ENCODE data around the gene HLA-E. TPM values are rescaled to one million over a fixed set of nuclear protein-coding genes. Genes with fewer than 3 reads are reported as not detected.
A peak's percentile ranks its signal among the peaks of the same experiment; 100 is the strongest.
"Not testable (repeated sequence)": the region's sequence is repeated elsewhere in the genome, so short reads cannot be mapped to it uniquely, and the experiment has no call there.

Gene HLA-E
- polyA plus RNA-seq, 1 donor from 2014 or later, result 2,343 TPM

DNA sequence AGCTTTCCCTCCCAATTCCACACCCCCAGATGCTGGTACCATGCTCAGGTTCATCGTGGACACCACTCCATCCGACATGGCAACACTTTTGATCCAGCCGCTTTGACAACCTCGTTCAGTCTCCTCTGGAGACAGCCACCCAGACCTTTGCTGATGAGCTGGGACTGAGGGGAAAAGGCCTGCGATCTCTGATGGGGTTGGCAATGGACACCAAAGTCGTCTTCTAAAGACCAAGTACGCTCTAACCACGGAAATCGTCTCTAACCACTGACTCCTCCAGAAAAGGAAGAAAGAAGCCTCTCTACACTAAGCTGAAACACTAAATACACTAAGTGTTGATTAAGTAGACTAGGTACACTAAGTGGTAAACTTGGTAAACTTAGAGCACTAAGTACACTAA is 26.1 kb upstream of the HLA-E start:
- peaks cover 21 to 33% (median 30%) of the 10 kb centered on the region in 3 donors for H3K4me1 Mint-ChIP-seq
- H3K36me3 Mint-ChIP-seq, result no peaks in the 10 kb centered on the region
- peaks cover 4 to 12% (median 8%) of the 10 kb centered on the region in 3 donors for H3K9me3 Mint-ChIP-seq
- H3K27me3 Mint-ChIP-seq, result peaks cover 77% of the 10 kb centered on the region
- H3K4me3 Mint-ChIP-seq, result peak overlapping the region in 3 of 4 donors; percentile 39 to 77 (median 57)
- peak overlapping the region in 2 of 3 donors; percentile 45 to 55 for H3K27ac Mint-ChIP-seq

DNA sequence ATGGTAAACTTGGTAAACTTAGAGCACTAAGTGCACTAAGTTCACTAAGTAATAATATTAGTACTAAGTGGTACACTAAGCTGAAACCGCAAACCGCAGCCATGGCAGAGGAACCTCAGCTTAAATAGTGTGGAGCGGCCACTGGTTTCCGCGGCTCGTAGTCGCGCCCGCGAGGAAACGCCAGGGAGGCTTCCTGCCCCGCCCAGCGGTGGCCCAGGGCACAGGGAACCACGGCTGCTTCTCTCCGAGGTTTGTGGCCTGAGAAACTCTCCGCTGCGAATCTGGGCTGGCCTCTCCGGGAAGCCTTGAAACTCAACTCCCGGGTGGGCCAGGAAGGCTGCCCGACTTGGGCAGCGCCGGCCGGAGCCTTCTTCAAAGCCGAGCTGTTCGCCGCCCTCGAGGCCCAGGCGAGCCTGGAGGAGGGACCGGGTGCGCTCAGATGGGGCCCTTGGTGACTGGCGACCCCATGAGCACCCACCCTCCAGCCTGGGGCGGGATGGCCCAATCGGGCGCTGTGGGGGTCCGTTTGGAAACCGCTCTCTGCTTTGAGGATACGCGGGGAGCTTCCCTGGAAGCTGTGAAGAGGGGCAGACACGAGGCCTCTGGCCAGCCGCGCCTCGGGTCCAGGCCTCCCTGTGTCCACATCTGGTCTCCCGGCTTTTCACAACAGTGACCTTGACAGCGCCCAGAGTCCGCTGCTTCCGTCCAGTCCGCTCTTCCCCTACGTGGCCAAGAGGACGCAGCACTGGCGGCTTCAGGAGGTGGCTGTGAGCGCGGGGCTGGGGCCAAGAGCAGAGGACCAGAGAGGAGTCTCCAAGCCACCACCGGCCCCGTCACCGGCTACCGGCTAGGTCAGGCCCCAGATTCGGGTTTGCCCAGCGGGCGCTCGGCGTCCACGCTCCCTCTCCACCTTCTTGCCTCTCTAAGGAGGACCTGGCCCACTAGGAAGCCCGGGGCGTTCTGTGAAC is 25.4 kb upstream of the HLA-E start:
- H3K4me1 Mint-ChIP-seq, result peaks cover 21 to 33% (median 30%) of the 10 kb centered on the region in 3 donors
- peak overlapping the region in 3 of 4 donors; percentile 76 to 77 (median 77) for H3K4me3 Mint-ChIP-seq
- no peaks in the 10 kb centered on the region for H3K36me3 Mint-ChIP-seq
- peaks cover 4 to 10% (median 4%) of the 10 kb centered on the region in 3 donors for H3K9me3 Mint-ChIP-seq
- H3K27me3 Mint-ChIP-seq, result peaks cover 74% of the 10 kb centered on the region
- peak overlapping the region in 1 of 3 donors; percentile 45 for H3K27ac Mint-ChIP-seq

DNA sequence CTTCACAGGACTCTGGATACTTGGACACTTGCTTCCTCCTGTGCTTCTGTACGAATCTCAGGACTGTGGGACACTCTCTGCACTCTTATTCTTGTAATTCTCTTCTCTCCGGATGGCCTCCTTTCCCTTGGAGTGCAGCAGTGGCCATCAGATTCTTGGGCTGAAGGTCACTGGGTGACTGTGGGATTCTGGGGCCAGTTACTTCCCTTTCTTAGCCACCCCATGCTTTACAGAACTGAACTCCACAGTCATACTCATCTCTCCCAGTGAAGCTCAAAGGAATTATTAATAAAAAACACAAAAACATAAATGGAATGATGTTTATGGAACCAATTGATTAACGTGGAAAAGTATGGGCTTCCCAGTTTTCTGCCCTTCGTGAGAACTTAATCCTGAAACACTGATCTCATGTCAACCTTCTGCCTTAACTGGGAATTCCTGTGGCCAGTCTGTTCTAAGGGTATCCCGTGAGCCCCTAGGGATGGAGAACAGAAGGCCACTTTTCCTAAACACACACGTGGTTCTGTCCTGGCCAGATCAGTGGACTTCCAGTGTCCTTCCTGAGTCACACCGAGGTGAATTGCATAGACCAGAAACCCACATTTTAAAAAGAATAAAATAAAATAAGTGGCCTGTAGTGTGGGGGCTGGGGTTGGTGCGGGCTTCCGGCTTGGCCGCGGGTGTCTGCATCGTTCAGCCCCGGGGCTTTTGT is 23.6 kb upstream of the HLA-E start:
- no peaks in the 10 kb centered on the region for H3K36me3 Mint-ChIP-seq
- peak overlapping the region in 1 of 3 donors; percentile 3 for H3K27ac Mint-ChIP-seq

GRCh38 chr6:30470968-30471367 is 18.3 kb upstream of the HLA-E start:
- peaks cover 0 to 3% (median 0%) of the 10 kb centered on the region in 3 donors for H3K9me3 Mint-ChIP-seq
- H3K4me1 Mint-ChIP-seq, result peaks cover 4 to 7% (median 7%) of the 10 kb centered on the region in 3 donors
- H3K27ac Mint-ChIP-seq, result no peak overlapping the region
- H3K4me3 Mint-ChIP-seq, result no peak overlapping the region
- H3K36me3 Mint-ChIP-seq, result no peaks in the 10 kb centered on the region
- peaks cover 41% of the 10 kb centered on the region for H3K27me3 Mint-ChIP-seq

More for the DNA sequence above, 23.6 kb upstream of the HLA-E start:
- Mint-ChIP-seq H3K9me3 (no peaks in the 10 kb centered on the region), H3K4me1 (peaks cover 19 to 30% (median 27%) of the 10 kb centered on the region in 3 donors), H3K4me3 (peak overlapping the region; percentile 60 to 95 (median 77)), H3K27me3 (peaks cover 72% of the 10 kb centered on the region)

DNA sequence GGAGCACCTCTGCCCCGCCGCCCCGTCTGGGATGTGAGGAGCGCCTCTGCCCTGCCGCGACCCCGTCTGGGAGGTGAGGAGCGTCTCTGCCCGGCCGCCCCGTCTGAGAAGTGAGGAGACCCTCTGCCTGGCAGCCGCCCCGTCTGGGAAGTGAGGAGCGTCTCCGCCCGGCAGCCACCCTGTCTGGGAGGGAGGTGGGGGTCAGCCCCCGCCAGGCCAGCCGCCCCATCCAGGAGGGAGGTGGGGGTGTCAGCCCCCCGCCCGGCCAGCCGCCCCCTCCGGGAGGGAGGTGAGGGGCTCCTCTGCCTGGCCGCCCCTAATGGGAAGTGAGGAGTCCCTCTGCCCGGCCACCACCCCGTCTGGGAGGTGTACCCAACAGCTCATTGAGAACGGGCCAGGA is 14.2 kb upstream of the HLA-E start:
- peaks cover 27% of the 10 kb centered on the region for H3K27me3 Mint-ChIP-seq
- H3K4me3 Mint-ChIP-seq, H3K36me3 Mint-ChIP-seq, H3K4me1 Mint-ChIP-seq, H3K9me3 Mint-ChIP-seq, H3K27ac Mint-ChIP-seq: not testable (repeated sequence)

GRCh38 chr6:30480536-30481156 is 8.7 kb upstream of the HLA-E start:
- peaks cover 31% of the 10 kb centered on the region for H3K27me3 Mint-ChIP-seq
- H3K4me3 Mint-ChIP-seq, result peak overlapping the region in 2 of 4 donors; percentile 18 to 58
- peak overlapping the region in 2 of 3 donors; percentile 65 to 74 for H3K27ac Mint-ChIP-seq

DNA sequence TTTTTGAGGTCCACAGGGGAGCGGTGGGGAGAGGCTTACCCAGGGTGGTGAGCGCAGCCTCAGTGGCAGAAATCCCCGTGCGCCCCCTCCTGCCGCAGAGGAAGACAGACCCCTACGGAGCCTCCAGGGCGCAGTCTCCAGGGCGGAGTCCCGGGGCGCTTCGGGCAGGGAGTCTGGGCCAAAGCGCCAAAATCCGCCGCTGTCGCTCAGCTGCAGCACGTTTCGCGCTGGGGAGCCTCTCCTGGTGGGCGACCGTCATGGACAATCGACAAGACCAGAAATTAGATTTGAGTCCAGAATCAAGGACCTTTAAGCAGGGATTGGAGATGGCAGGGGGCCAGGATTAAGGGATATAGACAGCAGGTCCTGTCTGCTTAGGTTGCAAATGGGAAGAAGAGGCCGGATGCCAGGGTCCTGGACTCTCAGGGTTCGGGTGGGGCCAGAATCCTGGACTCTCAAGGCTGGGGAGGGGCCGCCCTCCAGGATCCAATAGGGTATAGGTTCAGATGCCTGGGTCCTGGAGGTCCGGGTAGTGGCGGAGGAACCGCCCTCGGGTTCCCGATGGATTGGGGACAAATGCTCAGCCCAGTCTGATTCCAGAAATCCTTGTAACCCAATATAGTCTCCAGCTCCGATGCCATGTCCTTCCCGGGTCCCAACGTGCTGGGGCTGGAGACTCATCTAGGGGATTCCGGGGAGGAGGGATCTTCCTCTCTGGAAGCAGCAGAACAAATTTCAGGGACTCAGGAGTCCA is 7.9 kb upstream of the HLA-E start:
- Mint-ChIP-seq H3K4me3 (peak overlapping the region in 2 of 4 donors; percentile 19 to 73), H3K27ac (peak overlapping the region in 2 of 3 donors; percentile 65 to 81), H3K36me3 (no peaks in the 10 kb centered on the region), H3K9me3 (no peaks in the 10 kb centered on the region), H3K4me1 (peaks cover 15 to 19% (median 18%) of the 10 kb centered on the region in 3 donors), H3K27me3 (peaks cover 27% of the 10 kb centered on the region)

More at GRCh38 chr6:30480536-30481156, 8.7 kb upstream of the HLA-E start:
- Mint-ChIP-seq H3K36me3 (no peaks in the 10 kb centered on the region), H3K9me3 (no peaks in the 10 kb centered on the region), H3K4me1 (peaks cover 15 to 18% (median 17%) of the 10 kb centered on the region in 3 donors)

DNA sequence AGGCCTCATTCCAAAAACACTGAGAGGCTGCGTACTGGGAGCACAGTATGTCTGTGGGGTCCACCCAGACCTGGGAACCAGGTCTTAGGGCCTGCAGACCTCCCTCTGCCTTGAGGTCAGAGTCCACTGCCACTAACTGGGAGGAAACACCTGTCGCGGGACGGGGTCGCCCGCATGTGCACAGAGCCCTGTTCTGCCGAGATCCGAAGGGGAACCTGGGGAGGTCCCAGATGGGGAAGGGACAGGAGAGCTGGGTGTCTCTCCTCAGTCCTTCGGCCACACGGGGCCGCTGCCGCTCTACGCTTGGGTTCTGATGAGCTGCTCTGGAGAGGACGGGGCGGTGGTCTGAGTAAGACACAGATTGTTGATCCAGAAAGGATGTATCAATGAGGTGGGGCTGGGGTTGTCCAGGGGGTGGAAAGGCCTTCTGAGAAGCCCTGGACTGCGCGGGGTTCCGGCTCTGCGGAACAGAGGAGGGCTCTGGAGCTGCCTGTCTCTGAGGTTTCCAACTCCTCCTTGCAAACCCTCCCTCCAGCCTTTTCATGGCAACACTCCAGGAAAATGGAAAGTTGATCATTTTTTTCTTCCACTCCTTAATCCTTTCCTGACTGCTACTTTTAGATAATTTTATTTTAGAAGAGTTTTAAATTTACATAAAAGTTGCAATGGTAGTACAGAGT is 7.2 kb upstream of the HLA-E start:
- peak overlapping the region in 1 of 4 donors; percentile 19 for H3K4me3 Mint-ChIP-seq
- H3K9me3 Mint-ChIP-seq, H3K36me3 Mint-ChIP-seq: not testable (repeated sequence)
- peak overlapping the region in 2 of 3 donors; percentile 35 to 81 for H3K27ac Mint-ChIP-seq
- peaks cover 15 to 22% (median 20%) of the 10 kb centered on the region in 3 donors for H3K4me1 Mint-ChIP-seq
- H3K27me3 Mint-ChIP-seq, result peaks cover 23% of the 10 kb centered on the region

DNA sequence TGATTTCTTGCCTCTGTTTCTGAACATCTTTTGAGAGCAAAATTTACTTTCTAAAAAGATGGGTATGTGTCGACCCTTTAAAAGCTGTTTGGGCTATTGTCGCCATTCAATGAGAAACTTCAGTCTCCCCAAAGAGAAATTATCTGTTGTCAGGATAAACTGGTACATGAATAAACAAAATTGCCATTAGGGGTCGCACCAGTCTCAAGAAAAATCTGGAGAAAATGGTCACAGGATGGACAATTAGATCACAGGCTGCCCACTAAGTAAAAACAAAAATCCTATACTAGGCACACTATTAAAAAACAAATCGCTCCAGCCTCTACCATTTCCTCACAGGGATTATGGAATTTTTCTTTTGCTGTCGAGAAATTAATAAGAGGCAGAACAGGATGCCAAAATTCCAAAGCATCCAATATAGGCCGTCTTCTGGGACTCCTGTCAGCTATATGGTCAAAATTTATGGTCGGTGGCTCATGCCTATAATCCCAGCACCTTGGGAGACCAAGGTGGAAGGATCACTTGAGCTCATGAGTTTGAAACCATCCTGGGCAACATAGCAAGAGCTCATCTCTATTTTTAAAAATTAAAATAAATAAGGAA is 5.5 kb upstream of the HLA-E start:
- H3K27ac Mint-ChIP-seq, result peak overlapping the region in 1 of 3 donors; percentile 61

GRCh38 chr6:30485236-30485635 is 4.1 kb upstream of the HLA-E start:
- no peak overlapping the region for H3K27ac Mint-ChIP-seq
- peaks cover 0 to 2% (median 0%) of the 10 kb centered on the region in 3 donors for H3K9me3 Mint-ChIP-seq
- no peak overlapping the region for H3K4me3 Mint-ChIP-seq
- H3K4me1 Mint-ChIP-seq, result peaks cover 18 to 31% (median 28%) of the 10 kb centered on the region in 3 donors
- H3K36me3 Mint-ChIP-seq, result peaks cover 8% of the 10 kb centered on the region
- H3K27me3 Mint-ChIP-seq, result peaks cover 18% of the 10 kb centered on the region

More for the DNA sequence above, 5.5 kb upstream of the HLA-E start:
- Mint-ChIP-seq H3K9me3 (no peaks in the 10 kb centered on the region), H3K4me3 (peak overlapping the region in 1 of 4 donors; percentile 52), H3K4me1 (peaks cover 15 to 26% (median 22%) of the 10 kb centered on the region in 3 donors), H3K27me3 (peaks cover 20% of the 10 kb centered on the region), H3K36me3 (peaks cover 1% of the 10 kb centered on the region)

- Mint-ChIP-seq H3K4me1 (peaks cover 6 to 21% (median 20%) of the 10 kb centered on the region in 3 donors), H3K36me3 (peaks cover 26% of the 10 kb centered on the region), H3K9me3 (peaks cover 0 to 2% (median 0%) of the 10 kb centered on the region in 3 donors), H3K27ac (peak overlapping the region in 2 of 3 donors; percentile 23 to 26), H3K4me3 (peak overlapping the region; percentile 34 to 68 (median 48)), H3K27me3 (no peaks in the 10 kb centered on the region)
Measured at GRCh38 chr6:30487926-30488325, 1.4 kb upstream of the HLA-E start.

- Mint-ChIP-seq H3K36me3 (peaks cover 26% of the 10 kb centered on the region), H3K4me1 (peaks cover 12 to 24% (median 23%) of the 10 kb centered on the region in 3 donors), H3K4me3 (peak overlapping the region; percentile 94 to 100 (median 99)), H3K27ac (peak overlapping the region; percentile 96 to 100 (median 98))
- H3K9me3 Mint-ChIP-seq, H3K27me3 Mint-ChIP-seq: not testable (repeated sequence)
Measured at GRCh38 chr6:30488697-30489080, 620 bp upstream of the HLA-E start.
